Right hindlimb (tissue), 1 donor: ENCODE data around the gene GRK5.
A peak's percentile ranks its signal among the peaks of the same experiment; 100 is the strongest.

Experiments
- DNase-seq: peaks from one replicate; pipeline ENCODE4 v3.0.0-alpha.2; 2018

GRK5 gene

GRCh38 chr10:119279441-119279840 is 72.1 kb downstream of the GRK5 start:
- DNase-seq, result no peak

- DNase-seq, result peak; percentile 75
These were observed 74.3 kb downstream of the GRK5 start for GRCh38 chr10:119281581-119282071.

- no peak for DNase-seq
These were observed 75.1 kb downstream of the GRK5 start for GRCh38 chr10:119282446-119282845.

- no peak for DNase-seq
These were observed 76.0 kb downstream of the GRK5 start for GRCh38 chr10:119283387-119283786.

GRCh38 chr10:119283818-119284217 is 76.4 kb downstream of the GRK5 start:
- no peak for DNase-seq

- peak; percentile 62 for DNase-seq
These were observed 77.3 kb downstream of the GRK5 start for GRCh38 chr10:119284679-119285096.

GRCh38 chr10:119285495-119286267 is 78.3 kb downstream of the GRK5 start:
- no peak for DNase-seq

- no peak for DNase-seq
These were observed 79.1 kb downstream of the GRK5 start for GRCh38 chr10:119286516-119286915.

- DNase-seq, result no peak
These were observed 79.7 kb downstream of the GRK5 start for GRCh38 chr10:119286983-119287633.

- DNase-seq, result no peak
These were observed 81.2 kb downstream of the GRK5 start for GRCh38 chr10:119288574-119289001.

GRCh38 chr10:119289227-119289920 is 82.0 kb downstream of the GRK5 start:
- no peak for DNase-seq

GRCh38 chr10:119290301-119291048 is 83.1 kb downstream of the GRK5 start:
- DNase-seq, result no peak

- DNase-seq, result no peak
These were observed 84.0 kb downstream of the GRK5 start for GRCh38 chr10:119291223-119291900.

- DNase-seq, result no peak
These were observed 85.8 kb downstream of the GRK5 start for GRCh38 chr10:119292968-119293760.

GRCh38 chr10:119296703-119297102 is 89.3 kb downstream of the GRK5 start:
- DNase-seq, result no peak

- no peak for DNase-seq
These were observed 90.0 kb downstream of the GRK5 start for GRCh38 chr10:119297207-119297968.

GRCh38 chr10:119298810-119299209 is 91.4 kb downstream of the GRK5 start:
- no peak for DNase-seq

GRCh38 chr10:119299531-119299930 is 92.2 kb downstream of the GRK5 start:
- no peak for DNase-seq

- DNase-seq, result no peak
These were observed 94.0 kb downstream of the GRK5 start for GRCh38 chr10:119301397-119301796.

GRCh38 chr10:119302172-119302571 is 94.8 kb downstream of the GRK5 start:
- DNase-seq, result no peak
